ENCODE measurements around the gene TAS1R1. TPM values are rescaled to one million over a fixed set of nuclear protein-coding genes. Genes with fewer than 3 reads are reported as not detected.
"Not testable (repeated sequence)": the region's sequence is repeated elsewhere in the genome, so short reads cannot be mapped to it uniquely, and the experiment has no call there.

The TAS1R1 gene
- total RNA-seq, 2 experiments from 2014 or later, result not detected

- CTCF ChIA-PET, result interaction anchor here (0.7 to 1.6 kb wide), 3 partner anchors 12 to 347 kb away, joined by 3 to 4 read pairs (median 3); no protein-coding TSS in a partner anchor
Measured at GRCh38 chr1:6559161-6559560, 4.1 kb downstream of the TAS1R1 start.

GRCh38 chr1:6560267-6560666 lies 5.2 kb downstream of the TAS1R1 start:
- POLR2A ChIA-PET, result no interaction called here
- CTCF ChIA-PET, result no interaction called here
- no peak overlapping the region for H3K4me3 Mint-ChIP-seq
- peaks cover 4% of the 10 kb centered on the region for H3K27me3 Mint-ChIP-seq
- no peak for DNase-seq
- peaks cover 5% of the 10 kb centered on the region for H3K4me1 Mint-ChIP-seq
- no peaks in the 10 kb centered on the region for H3K36me3 Mint-ChIP-seq (ENCODE audit: low read depth)
- no peaks in the 10 kb centered on the region for H3K9me3 Mint-ChIP-seq
- H3K27ac Mint-ChIP-seq, result no peak overlapping the region

More at GRCh38 chr1:6559161-6559560, 4.1 kb downstream of the TAS1R1 start:
- H3K27me3 Mint-ChIP-seq; H3K9me3 Mint-ChIP-seq; H3K36me3 Mint-ChIP-seq (ENCODE audit: low read depth); H3K4me3 Mint-ChIP-seq; H3K4me1 Mint-ChIP-seq; DNase-seq; H3K27ac Mint-ChIP-seq; POLR2A ChIA-PET: not testable (repeated sequence)

GRCh38 chr1:6569033-6569432 lies 13.9 kb downstream of the TAS1R1 start:
- Mint-ChIP-seq H3K4me1 (peaks cover 4% of the 10 kb centered on the region), H3K27ac (no peak overlapping the region), H3K9me3 (peaks cover 6% of the 10 kb centered on the region), H3K4me3 (no peak overlapping the region), H3K27me3 (peaks cover 7% of the 10 kb centered on the region), H3K36me3 (ENCODE audit: low read depth) (no peaks in the 10 kb centered on the region)
- ChIA-PET POLR2A (no interaction called here), CTCF (interaction anchor here (1.1 kb wide), 1 partner anchor 11 kb away, joined by 5 read pairs; the partner anchor contains the start of gene ZBTB48)
- no peak for DNase-seq

- H3K36me3 Mint-ChIP-seq (ENCODE audit: low read depth), result no peaks in the 10 kb centered on the region
Measured at GRCh38 chr1:6570100-6570499, 15.0 kb downstream of the TAS1R1 start.

GRCh38 chr1:6570987-6571386 lies 15.9 kb downstream of the TAS1R1 start:
- H3K27ac Mint-ChIP-seq, result no peak overlapping the region
- CTCF ChIA-PET, result interaction anchor here (0.6 to 1.5 kb wide), 4 partner anchors 9 to 16 kb away, joined by 3 to 5 read pairs (median 4); partner anchors contain the start of genes NOL9 and ZBTB48
- H3K27me3 Mint-ChIP-seq, result peaks cover 7% of the 10 kb centered on the region
- POLR2A ChIA-PET, result no interaction called here
- H3K36me3 Mint-ChIP-seq (ENCODE audit: low read depth), result no peaks in the 10 kb centered on the region
- no peak for DNase-seq
- H3K4me3 Mint-ChIP-seq, result no peak overlapping the region
- peaks cover 4% of the 10 kb centered on the region for H3K4me1 Mint-ChIP-seq
- peaks cover 6% of the 10 kb centered on the region for H3K9me3 Mint-ChIP-seq

More at GRCh38 chr1:6570100-6570499, 15.0 kb downstream of the TAS1R1 start:
- POLR2A ChIA-PET, result no interaction called here
- CTCF ChIA-PET, result interaction anchor here (1.0 to 1.5 kb wide), 3 partner anchors 10 to 16 kb away, joined by 4 to 5 read pairs (median 5); partner anchors contain the start of genes NOL9 and ZBTB48
- DNase-seq, result no peak
- H3K4me3 Mint-ChIP-seq, result no peak overlapping the region
- H3K27ac Mint-ChIP-seq, result no peak overlapping the region
- peaks cover 6% of the 10 kb centered on the region for H3K9me3 Mint-ChIP-seq
- H3K4me1 Mint-ChIP-seq, result peaks cover 4% of the 10 kb centered on the region
- H3K27me3 Mint-ChIP-seq, result peaks cover 7% of the 10 kb centered on the region

- H3K27ac Mint-ChIP-seq, result no peak overlapping the region
- ChIA-PET POLR2A (no interaction called here), CTCF (interaction anchor here (0.6 kb wide), 1 partner anchor 69 kb away, joined by 3 read pairs; no protein-coding TSS in a partner anchor)
Measured at GRCh38 chr1:6572653-6573383, 17.7 kb downstream of the TAS1R1 start.

GRCh38 chr1:6574025-6574620 lies 19.0 kb downstream of the TAS1R1 start:
- ChIA-PET POLR2A (no interaction called here), CTCF (interaction anchor here (1.1 kb wide), 1 partner anchor 26 kb away, joined by 3 read pairs; no protein-coding TSS in a partner anchor)
- peaks cover 6% of the 10 kb centered on the region for H3K9me3 Mint-ChIP-seq
- H3K4me1 Mint-ChIP-seq, result peaks cover 8% of the 10 kb centered on the region
- H3K36me3 Mint-ChIP-seq (ENCODE audit: low read depth), result no peaks in the 10 kb centered on the region
- DNase-seq, result no peak
- no peak overlapping the region for H3K27ac Mint-ChIP-seq
- peaks cover 7% of the 10 kb centered on the region for H3K27me3 Mint-ChIP-seq
- no peak overlapping the region for H3K4me3 Mint-ChIP-seq

More at GRCh38 chr1:6572653-6573383, 17.7 kb downstream of the TAS1R1 start:
- peaks cover 6% of the 10 kb centered on the region for H3K9me3 Mint-ChIP-seq
- no peak overlapping the region for H3K4me3 Mint-ChIP-seq
- H3K36me3 Mint-ChIP-seq (ENCODE audit: low read depth), result no peaks in the 10 kb centered on the region
- peaks cover 4% of the 10 kb centered on the region for H3K4me1 Mint-ChIP-seq
- peaks cover 7% of the 10 kb centered on the region for H3K27me3 Mint-ChIP-seq
- no peak for DNase-seq

- CTCF ChIA-PET, result interaction anchor here (1.1 to 7.3 kb wide), 3 partner anchors 9 to 25 kb away, joined by 3 to 49 read pairs (median 4); partner anchors contain the start of genes NOL9 and TAS1R1
- no peak for DNase-seq
- Mint-ChIP-seq H3K4me3 (no peak overlapping the region), H3K4me1 (peaks cover 15% of the 10 kb centered on the region), H3K9me3 (peaks cover 6% of the 10 kb centered on the region), H3K27me3 (peaks cover 4% of the 10 kb centered on the region), H3K27ac (no peak overlapping the region), H3K36me3 (ENCODE audit: low read depth) (peaks cover under 1% of the 10 kb centered on the region)
- POLR2A ChIA-PET, result no interaction called here
Measured at GRCh38 chr1:6574818-6575217, 19.7 kb downstream of the TAS1R1 start.

- no peaks in the 10 kb centered on the region for H3K9me3 Mint-ChIP-seq
- peaks cover 4% of the 10 kb centered on the region for H3K36me3 Mint-ChIP-seq (ENCODE audit: low read depth)
- DNase-seq, result no peak
- no peak overlapping the region for H3K27ac Mint-ChIP-seq
- no peak overlapping the region for H3K4me3 Mint-ChIP-seq
- no peaks in the 10 kb centered on the region for H3K27me3 Mint-ChIP-seq
- ChIA-PET POLR2A (no interaction called here), CTCF (interaction anchor here (0.6 to 7.3 kb wide), 4 partner anchors 19 to 114 kb away, joined by 3 to 49 read pairs (median 4); partner anchors contain the start of genes NOL9 and TAS1R1)
- peaks cover 37% of the 10 kb centered on the region for H3K4me1 Mint-ChIP-seq
Measured at GRCh38 chr1:6577831-6578525, 22.9 kb downstream of the TAS1R1 start.

- peaks cover 4% of the 10 kb centered on the region for H3K36me3 Mint-ChIP-seq (ENCODE audit: low read depth)
- H3K27ac Mint-ChIP-seq, result peak overlapping the region; percentile 98
- peak overlapping the region; percentile 98 for H3K4me3 Mint-ChIP-seq
- H3K27me3 Mint-ChIP-seq, result no peaks in the 10 kb centered on the region
- H3K4me1 Mint-ChIP-seq, result peaks cover 37% of the 10 kb centered on the region
- ChIA-PET CTCF (interaction anchor here (0.6 to 7.3 kb wide), 3 partner anchors 25 to 115 kb away, joined by 3 to 49 read pairs (median 3); partner anchors contain the start of genes NOL9 and TAS1R1), POLR2A (no interaction called here)
- DNase-seq, result no peak
- H3K9me3 Mint-ChIP-seq, result no peaks in the 10 kb centered on the region
Measured at GRCh38 chr1:6578624-6579373, 23.7 kb downstream of the TAS1R1 start.

GRCh38 chr1:6579374-6580118 lies 24.4 kb downstream of the TAS1R1 start, which contains the start of gene ZBTB48:
TSS of gene ZBTB48 (plus strand) at chr1:6579994. CDS start at chr1:6580610, 616 bp downstream.
- H3K9me3 Mint-ChIP-seq, result no peaks in the 10 kb centered on the region
- peak within 1 kb of the TSS; percentile 98 for H3K4me3 Mint-ChIP-seq
- H3K36me3 Mint-ChIP-seq (ENCODE audit: low read depth), result peaks cover 4% of the 10 kb centered on the region
- peak within 1 kb of the TSS; percentile 98 for H3K27ac Mint-ChIP-seq
- ChIA-PET POLR2A (no interaction called here), CTCF (interaction anchor here (1.2 to 7.3 kb wide), 6 partner anchors 8 to 40 kb away, joined by 3 to 49 read pairs (median 4); partner anchors contain the start of genes NOL9 and TAS1R1)
- H3K4me1 Mint-ChIP-seq, result peaks cover 37% of the 10 kb centered on the region
- DNase-seq, result peak; percentile 98
- no peaks in the 10 kb centered on the region for H3K27me3 Mint-ChIP-seq
